Gastroesophageal sphincter (tissue), 3 donors: Measurements from ENCODE around the gene PRDM2.

Experiments used
- CTCF ChIP-seq, 4 experiments: fragments of 200-600 bp in 2 of 4; fragments of 450-650 bp in 2 of 4; sonication (generic) in 1 of 4; IDR thresholded peaks; one replicate each; pipeline ENCODE4 v1.5.1; 2017 to 2019; ENCODE audit warnings: antibody characterized with exemption in 4 of 4, mild to moderate bottlenecking in 2 of 4, moderate library complexity in 2 of 4
- EP300 ChIP-seq: sonication (generic); formaldehyde crosslinking; IDR thresholded peaks from one replicate; pipeline ENCODE4 v1.6.1; 2017; ENCODE audit warnings: antibody characterized with exemption, mild to moderate bottlenecking
- POLR2A ChIP-seq, 2 donors: fragments of 450-650 bp; IDR thresholded peaks; one replicate each; pipeline ENCODE4 v1.6.1; 2017; ENCODE audit warnings: antibody characterized with exemption in 2 of 2, mild to moderate bottlenecking in 2 of 2, moderate library complexity in 1 of 2
- POLR2AphosphoS5 ChIP-seq: sonication (generic); formaldehyde crosslinking; IDR thresholded peaks from one replicate; pipeline ENCODE4 v1.6.1; 2017; ENCODE audit warnings: antibody characterized with exemption

GRCh38 chr1:13832536-13832935 is 132.5 kb downstream of the PRDM2 start:
- TF ChIP-seq CTCF (IDR thresholded peaks at IDR 0.05), result no peak
- no peak for TF ChIP-seq EP300
- no peak for TF ChIP-seq POLR2A (IDR thresholded peaks at IDR 0.05)
- TF ChIP-seq POLR2AphosphoS5, result no peak
